ENCODE results near the gene OXGR1.
"Not testable (repeated sequence)": the region's sequence is repeated elsewhere in the genome, so short reads cannot be mapped to it uniquely, and the experiment has no call there.

Gene OXGR1

DNA sequence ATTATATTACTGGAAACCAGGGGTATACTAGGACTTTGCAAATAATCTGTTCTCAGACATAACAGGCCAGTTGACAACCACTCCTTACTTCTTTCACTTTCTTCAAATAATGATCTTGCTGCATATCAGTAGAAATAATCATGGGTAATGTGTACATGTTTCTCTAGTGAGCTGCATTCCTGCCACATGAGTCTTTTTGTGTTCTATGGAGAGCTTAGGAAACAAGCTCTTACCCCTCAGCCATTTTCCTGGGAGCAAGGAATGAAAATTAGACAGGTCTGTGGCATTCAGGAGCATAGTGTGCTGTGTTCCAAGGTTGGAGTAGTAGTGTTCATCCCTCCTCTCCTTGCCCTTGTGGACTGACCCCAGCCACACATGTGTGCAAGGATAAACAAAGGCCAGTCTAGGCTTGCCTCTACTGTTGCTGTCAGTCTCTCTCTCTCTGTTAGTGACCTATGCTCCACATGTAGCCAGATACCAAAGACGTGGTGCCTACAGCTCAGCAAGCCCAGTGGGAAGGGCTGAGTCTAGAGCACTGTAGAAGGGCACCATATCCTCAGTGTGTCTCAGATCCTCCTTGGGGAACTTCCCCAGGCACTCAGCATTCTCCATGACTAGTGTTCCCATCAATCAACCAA lies 11.5 kb upstream of the OXGR1 start:
- no peak for DNase-seq (ENCODE audit: low read depth)

DNA sequence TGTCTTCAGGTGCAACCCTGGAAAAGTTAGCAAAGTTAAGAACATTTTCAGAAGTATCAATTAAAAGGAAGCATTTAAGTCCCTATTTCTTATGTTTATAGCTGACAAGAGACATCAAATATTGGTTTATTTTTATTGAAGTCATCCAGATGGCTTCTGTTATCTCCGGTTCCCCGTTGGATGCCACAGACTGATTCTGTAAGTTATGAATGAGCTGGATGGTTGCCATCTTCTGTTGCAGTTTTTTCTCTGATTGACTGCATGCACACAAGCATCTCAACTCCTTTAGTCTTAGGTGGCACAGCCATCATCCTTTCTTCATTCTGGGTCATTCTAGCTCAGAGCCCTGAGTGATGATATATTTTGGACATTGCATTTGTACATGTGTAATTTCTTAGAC lies 10.6 kb upstream of the OXGR1 start:
- no peak for DNase-seq (ENCODE audit: low read depth)

DNA sequence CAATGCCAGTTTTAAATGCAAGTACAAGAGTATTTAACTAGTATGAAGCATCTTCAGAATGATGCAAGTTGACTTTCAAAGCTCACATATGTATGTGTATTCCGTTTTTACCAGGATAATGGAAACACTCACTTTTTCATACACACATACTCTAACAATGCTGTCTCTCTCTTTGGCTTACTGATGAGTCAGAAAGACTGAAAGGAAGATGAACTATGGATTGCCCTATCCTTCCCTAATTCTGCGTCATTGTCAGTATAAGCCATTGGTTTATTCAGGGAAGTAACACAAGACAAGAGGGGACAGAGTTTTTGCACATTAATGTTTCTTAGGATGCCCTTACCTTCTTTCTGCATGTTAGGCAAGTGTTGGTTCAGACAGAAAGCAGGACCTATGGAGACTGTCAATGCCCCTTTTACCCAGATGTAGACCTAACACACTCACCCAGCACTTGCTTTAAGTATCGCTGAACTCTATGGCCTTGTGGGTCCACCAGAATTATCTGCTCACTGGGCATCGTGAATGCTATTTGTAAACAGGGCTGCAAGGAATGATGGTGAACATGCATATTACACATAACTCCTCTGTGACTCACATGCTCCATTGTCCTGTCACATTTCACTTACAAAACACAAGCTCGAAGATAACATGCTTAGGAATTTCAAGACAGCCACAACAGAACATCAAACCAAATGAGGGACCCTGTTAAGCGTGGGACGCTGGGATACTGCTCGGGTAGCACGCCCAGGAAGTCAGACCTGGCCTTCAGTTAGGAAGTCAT lies 10.0 kb upstream of the OXGR1 start:
- DNase-seq (ENCODE audit: low read depth), result no peak

DNA sequence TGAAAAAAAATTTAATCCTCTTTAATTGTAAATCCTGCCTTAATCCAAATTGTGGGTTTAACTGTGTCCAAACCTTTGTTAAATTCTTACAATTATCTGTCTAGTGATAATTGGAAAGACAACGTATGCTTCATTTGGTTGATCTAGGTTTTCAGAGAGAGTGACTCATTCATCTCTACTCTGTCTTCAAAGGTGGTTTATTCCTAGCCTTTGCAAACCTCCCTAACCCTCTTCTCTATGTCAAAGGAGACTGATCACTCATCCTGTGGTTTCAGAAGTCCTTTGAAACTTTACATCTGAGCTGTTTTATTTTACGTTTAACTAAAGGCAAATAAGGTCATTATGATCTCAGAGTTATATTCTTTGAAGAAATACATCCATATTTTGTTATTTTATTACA lies 8.8 kb upstream of the OXGR1 start:
- no peak for DNase-seq (ENCODE audit: low read depth)

DNA sequence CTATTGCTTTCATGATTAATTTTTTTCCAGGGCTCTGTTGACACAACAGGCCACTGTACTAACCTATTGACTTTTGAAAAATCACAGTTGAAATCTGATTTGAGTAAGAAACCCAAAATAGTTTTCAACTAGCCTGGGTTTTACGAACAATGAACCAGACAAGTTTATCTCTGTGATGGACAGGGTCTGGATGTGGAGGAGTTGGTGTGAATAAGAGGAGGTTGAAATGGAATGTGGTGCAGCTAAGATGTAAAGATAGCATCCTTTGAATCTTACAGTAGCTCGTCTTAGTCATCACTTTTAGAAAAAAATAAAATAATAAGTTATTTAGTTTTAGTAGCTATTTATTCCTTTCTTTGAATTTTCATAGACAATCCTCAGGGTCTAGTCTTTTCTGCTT lies 8.3 kb upstream of the OXGR1 start:
- DNase-seq (ENCODE audit: low read depth), result no peak

DNA sequence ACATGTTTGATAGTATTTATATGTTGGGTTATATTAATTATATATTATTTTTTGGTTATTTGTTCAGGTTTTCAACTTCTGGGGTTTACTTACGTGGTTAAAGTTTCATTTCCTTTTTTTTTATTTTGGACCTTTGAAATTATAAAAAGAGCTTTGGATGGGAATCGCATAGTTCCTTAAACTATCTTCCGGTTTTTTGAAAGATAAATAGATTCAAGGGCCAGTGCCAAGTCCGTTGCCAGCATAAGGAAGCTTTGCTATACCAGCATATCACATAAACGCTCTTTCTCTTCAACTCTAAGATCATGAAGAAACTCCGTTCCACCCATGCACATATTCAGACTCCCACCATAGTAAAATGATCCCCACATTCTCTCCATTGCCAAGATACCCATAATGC lies 7.4 kb upstream of the OXGR1 start:
- no peak for DNase-seq (ENCODE audit: low read depth)

DNA sequence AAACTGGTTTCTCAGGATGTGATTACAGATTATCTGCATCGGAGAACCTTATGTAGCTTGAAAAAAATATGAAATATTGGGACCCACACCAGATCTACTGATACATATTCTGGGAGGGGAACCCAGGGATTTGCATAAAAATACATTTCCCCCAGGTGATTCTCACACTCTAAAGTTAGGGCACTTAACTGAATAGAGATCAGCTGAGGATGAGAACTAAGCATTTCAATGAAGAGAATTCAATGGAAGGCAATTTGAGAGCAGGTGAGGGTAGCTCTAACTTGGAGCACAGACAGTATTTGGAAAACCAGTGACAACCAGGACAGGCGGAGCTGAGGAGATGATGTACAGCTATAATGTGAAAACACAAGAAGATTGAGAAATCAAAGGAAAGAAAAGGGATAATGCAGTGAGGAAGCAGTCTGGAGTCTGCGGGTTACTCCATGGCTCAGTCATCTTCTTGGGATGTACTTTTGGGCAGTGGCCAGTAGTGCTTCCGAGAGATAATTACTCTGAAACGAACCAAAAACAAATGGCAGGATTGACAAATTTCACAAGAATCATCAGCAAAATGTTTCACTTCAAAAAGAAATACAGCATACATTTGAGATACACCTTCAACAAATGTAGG lies 6.1 kb upstream of the OXGR1 start:
- no peak for DNase-seq (ENCODE audit: low read depth)

DNA sequence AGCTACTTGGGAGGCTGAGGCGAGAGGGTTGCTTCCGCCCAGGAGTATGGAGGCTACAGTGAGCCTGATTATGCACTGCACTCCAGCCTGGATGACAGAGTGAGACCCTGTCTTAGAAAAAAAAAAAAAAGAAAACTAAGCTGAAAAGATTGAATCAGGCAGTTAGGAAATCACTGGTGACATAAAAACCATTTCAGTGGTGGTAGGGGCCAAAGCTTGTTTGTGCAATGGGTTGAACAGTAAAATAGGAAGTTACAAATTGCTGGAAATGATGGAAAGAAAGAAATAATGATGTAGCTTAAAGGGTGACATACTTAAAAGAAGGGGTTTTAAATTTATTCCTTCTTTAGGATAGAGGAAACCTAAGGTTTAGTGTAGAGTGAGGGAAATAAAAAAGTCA lies 4.8 kb upstream of the OXGR1 start:
- no peak for DNase-seq (ENCODE audit: low read depth)

DNA sequence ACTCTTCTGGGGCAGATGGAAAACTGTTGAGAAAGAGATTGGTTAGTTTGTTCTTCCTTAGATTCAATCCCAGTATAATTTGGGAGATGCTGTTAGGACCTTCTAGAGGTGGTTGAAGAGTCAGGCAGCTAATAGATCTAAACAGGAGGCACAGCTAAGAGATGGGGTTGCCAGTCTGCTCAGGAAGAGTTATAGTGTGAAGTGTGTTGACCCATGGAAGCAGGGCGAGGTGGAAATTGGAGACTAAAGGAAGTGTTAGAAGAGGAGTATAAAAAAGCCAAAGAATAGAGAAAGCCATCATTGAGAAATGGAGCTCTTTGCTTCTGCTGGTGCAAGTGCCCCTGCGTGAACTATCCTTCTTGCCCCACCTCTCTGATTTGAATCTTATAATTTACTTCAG lies 3.8 kb upstream of the OXGR1 start:
- no peak for DNase-seq (ENCODE audit: low read depth)

DNA sequence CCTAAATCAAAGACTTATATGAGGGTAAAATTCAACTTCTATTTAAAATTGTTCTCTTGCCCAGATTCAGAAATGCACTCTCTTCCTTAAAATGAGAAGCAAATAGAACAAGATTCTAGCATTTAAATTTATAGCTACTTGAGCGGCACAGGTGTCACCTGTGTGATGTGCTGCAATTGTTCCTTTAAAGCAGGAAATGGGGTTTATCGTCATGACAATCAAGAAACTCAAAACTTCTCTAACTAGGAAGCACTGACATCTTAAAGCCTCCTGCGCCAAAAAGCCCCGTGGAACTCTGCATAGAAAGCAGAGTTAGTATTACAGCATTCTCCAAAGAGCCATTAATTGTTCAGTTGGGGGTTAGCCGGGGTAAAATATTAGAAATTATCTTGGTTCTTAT lies 2.6 kb upstream of the OXGR1 start:
- DNase-seq (ENCODE audit: low read depth), result no peak

DNA sequence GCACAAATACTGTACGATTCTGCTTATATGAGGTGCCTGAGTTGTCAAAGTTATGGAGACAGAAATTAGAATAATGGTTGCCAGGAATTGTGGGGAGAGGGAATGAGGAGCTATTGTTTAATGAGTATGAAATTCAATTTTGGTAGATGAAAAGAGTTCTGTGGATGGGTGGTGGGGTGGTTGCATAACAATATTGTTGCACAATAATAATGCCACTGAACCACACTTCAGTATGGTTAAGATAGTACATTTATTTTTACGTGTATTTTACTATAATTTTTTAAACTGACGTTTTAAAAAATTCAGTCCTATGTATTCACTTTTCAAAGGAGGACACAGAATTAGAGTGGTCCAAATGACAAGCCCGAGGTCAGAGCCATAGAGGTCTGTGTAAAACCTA lies 1.8 kb upstream of the OXGR1 start:
- DNase-seq (ENCODE audit: low read depth), result no peak

DNA sequence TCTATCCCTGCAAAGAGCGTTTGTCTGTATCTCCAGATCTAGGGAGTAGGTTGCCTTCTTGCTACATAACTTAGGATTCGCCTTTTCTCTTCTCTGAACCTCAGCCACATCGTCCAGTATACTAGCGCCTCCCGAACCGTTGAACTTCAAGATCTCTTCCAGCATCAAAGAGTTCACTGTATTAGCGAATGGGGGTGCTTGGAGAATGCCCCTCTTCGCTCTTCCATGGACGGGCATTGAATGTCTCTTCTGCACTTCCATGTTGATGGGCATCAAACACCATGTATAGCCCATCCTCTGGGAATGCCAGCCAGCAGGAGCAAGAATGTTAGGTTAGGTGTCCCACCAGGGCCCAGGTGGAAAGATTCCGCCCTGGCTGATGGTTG lies 575 bp upstream of the OXGR1 start:
- no peak for DNase-seq (ENCODE audit: low read depth)

DNA sequence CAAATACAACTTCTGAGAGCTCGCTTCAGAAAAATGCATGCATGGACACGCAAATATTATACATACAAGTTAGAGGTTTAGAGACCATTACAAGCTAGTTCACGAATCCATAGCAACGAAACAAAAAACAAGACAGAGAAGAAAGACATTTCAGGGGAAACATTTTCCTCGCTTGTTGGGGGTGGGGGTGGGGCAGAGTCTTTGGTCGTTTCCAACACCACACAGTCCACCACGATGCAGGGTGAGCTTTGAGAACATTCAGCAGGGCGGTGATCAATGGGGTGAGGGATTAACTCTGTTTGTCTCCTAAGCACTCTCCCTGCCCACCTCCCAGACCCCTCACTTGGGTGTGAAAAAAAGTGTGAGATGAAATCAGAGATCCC lies 651 bp downstream of the OXGR1 start:
- no peak for DNase-seq (ENCODE audit: low read depth)

DNA sequence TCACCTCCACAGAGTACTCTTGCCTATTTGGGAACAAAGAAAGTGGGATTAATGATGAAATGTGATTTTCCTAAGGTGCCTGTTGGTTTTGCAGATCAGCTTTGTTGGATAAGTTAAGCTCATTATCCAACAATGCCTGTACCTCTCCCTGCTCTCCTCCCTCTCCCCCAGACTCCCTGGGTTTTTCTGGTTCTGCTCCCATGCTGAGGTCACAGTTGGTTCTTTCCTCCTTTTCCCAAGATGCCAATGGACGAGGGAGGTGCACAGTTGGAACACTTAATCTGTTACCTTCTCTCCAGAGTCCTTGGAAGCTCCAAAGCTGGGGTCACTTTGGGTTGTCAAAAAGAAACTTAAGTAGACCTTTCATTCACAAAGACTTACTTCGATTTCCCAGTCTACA lies 1.6 kb downstream of the OXGR1 start:
- no peak for DNase-seq (ENCODE audit: low read depth)

DNA sequence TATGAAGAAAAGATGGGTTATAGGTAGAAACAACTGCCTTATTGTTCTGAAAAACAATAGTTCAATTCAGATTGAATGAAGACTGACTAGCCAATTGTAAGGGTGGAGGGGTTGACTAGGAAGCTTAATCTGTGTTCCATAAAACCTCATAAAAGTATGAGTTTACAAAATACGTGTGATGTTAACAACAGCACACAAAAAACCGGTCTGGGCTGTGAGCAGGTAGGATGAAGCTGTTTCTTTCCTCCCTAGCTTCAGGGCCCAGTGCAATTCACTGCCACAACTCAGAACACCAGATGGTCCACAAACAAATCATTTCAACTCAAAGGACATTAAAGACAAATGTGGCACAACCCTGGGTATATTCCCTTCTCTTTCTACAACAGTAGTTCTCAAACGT lies 3.2 kb downstream of the OXGR1 start:
- DNase-seq (ENCODE audit: low read depth), result no peak

DNA sequence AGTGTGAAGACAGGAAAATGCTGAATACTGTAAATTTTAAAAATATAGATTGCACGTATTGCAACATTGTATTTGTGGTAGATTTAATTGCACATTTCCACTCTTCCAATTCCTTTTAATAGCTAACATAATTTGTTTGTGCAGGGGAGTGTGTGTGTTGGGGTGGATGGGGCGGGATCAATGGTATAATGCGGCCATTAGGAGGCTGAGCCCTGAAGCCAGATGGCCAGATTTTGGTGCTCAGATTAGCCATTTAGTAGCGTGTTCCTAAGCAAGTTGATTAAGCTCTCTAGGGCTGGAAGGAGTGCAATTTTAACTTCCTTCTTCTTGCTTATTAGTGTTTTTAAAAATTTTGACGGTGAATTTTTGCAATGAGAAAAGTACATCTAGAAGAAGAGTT lies 5.8 kb downstream of the OXGR1 start:
- DNase-seq (ENCODE audit: low read depth), result no peak

DNA sequence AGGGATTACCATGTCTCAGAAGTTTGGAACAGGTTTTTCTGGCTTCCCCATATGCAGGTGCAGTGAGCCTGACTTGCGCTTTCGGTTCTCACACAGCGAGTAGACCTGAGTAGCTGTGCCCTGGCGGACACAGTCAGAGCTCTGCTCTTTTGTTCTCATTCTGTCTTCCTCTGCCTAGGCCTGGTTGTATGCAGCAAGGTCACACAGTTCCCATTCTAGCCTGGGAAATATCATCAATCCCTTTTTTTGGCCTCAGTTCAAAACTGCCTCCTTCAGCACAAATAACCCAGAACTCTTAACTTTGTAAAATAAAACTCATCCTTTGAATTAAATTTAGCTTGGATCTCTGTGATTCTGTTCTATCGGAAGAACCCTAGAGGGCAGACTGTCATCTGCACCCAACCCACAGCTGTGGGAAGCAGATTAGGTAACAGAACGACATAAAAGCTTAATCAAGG lies 10.2 kb downstream of the OXGR1 start:
- DNase-seq (ENCODE audit: low read depth), result no peak

DNA sequence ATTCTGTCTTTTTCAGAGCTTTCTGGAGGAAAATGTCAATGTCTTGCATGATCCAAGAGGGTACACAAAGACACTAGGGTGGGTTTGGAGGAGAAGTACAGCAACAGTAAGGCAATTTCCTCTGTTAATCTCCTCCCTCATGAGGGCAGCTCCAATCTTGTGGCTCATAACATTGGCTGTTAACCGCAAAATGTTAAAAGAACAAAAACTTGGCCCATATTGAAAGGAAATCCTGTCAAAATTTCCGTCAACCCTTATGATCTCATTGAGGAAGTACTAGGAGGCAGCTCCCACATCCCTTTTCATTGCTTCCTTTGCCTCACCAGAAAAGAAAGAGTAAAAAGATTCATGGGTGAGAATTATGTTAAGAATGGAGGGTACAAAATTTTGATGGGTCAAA lies 11.6 kb downstream of the OXGR1 start:
- no peak for DNase-seq (ENCODE audit: low read depth)

DNA sequence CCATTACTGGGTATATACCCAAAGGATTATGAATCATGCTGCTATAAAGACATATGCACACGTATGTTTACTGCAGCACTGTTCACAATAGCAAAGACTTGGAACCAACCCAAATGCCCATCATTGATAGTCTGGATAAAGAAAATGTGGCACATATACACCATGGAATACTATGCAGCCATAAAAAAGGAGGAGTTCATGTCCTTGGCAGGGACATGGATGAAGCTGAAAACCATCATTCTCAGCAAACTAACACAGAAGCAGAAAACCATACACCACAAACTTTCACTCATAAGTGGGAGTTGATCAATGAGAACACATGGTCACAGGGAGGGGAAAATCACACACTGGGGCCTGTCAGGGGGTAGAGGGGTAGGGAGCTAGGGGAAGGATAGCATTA lies 14.4 kb downstream of the OXGR1 start:
- not testable (repeated sequence) for DNase-seq (ENCODE audit: low read depth)

DNA sequence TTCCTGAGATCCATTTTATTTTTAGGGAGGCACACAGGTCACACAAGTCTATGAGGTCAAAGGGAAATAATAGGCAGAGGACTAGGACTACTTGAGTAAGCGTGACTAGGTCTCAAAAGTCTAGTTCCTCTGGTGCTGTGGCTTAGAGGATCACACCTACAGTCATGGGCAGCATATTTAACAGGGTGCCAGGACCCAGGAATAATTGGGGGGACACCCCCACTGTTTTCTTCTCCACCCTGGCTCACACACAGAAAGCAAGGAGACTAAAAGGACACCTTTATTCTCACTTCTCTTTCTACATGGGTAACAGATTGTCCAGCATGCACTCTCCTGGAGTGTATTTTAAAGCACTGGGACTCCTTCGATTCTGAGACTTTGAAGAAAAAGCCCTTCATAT lies 26.2 kb downstream of the OXGR1 start:
- no peak for DNase-seq (ENCODE audit: low read depth)

DNA sequence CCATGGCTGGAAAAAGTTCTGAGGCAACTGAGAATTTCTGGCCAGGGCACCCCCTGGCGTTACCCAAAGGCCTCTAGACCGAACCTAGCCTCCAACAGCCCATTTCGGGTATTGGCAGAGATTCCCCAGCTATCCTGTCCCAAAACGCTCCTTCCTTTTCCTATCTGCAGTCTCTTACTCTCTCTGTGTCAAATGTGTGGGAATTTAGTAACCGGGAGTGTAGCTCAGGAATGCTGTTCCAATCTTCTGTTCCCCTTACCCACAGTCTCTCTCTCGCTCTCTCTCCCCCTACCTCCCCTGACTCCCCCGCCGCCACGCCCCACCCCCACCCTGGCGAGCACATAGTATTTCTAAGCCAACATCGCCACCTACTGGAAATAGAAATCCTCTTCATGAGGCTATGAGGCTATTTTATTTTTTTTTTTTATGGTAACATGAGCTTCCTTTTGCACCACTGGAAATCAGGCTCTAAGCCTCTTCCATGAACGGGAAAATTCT lies 27.0 kb downstream of the OXGR1 start:
- no peak for DNase-seq (ENCODE audit: low read depth)

DNA sequence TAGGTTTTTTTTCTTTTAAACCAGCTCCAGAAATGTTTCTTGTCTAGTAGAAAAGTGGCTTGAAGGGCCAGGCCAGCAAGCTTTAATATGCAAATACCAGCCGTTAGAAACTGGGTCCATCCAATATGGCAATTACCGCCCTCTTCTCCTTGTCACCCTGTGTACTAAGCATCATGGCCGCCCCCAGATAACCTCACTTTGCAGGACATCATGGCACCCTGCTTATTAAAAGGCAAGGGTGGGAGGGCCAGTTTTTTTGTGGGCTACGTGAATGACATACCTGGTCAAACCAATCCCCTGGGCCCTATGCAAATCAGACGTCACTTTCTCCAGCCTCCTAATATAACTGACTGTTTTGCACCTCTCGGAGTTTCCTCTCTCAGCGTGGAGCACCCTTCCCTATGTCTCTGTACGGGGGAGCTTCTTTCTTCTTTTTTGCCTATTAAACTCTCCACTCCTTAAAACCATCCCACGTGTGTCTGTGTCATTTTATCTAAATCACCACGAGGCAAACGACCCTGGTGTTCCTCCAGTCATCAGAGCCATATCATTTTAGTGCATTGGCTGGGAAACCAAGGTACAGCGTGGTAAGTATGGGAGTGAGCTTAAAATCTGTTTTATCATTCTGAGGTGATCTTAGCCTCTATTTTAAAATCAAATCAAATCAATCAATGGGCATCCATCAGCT lies 27.7 kb downstream of the OXGR1 start:
- no peak for DNase-seq (ENCODE audit: low read depth)

Data from HS-5 (cell line).